ACHN (cell line): ENCODE measurements around the gene UBAP1L.
"Not testable (repeated sequence)": the region's sequence is repeated elsewhere in the genome, so short reads cannot be mapped to it uniquely, and the experiment has no call there.

Experiments used
- DNase-seq: peaks from one replicate; pipeline ENCODE4 v3.0.0-alpha.2; 2015
- in situ Hi-C: cut with HindIII; loops from 2 replicates; pipeline ENCODE4 v1.10.0; 2017; ENCODE audit warnings: low sequenced_read_pairs, low pct_ligation_motif_present, low pct_unique_long_range_greater_than_20kb

The UBAP1L gene

GRCh38 chr15:65056868-65057548 is 58.0 kb downstream of the UBAP1L start:
- DNase-seq = peak; percentile 90
- in situ Hi-C loops = no loop called here

GRCh38 chr15:65056106-65056505 is 58.9 kb downstream of the UBAP1L start:
- in situ Hi-C loops = no loop called here
- no peak for DNase-seq

- DNase-seq = peak; percentile 66
- in situ Hi-C loops = no loop called here
Observed at GRCh38 chr15:65055201-65055870, 59.7 kb downstream of the UBAP1L start.

GRCh38 chr15:65054333-65055200 is 60.4 kb downstream of the UBAP1L start:
- DNase-seq = peak; percentile 66
- in situ Hi-C loops = no loop called here

GRCh38 chr15:65052956-65053355 is 62.0 kb downstream of the UBAP1L start:
- in situ Hi-C loops = no loop called here
- DNase-seq = no peak

DNA sequence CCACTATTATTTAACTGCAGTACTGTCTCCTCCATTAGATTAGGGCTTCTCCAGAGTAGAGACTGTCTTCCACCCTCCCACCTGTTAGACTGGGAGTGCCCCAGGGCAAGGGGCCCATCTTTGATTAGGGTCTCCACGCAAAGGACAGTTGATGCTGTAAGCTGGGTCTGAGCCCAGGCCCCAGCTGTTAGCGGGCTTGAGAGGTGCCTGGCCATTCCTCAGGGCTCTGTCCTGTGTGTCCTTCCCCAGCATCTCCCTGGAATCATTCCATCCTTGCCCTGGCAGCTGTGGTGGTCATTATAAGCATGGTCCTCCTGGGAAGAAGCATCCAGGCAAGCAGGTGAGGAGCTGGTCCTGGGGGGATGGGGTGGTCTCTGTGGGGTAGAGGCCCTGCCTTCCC is 63.7 kb downstream of the UBAP1L start:
- in situ Hi-C loops = no loop called here
- no peak for DNase-seq

DNA sequence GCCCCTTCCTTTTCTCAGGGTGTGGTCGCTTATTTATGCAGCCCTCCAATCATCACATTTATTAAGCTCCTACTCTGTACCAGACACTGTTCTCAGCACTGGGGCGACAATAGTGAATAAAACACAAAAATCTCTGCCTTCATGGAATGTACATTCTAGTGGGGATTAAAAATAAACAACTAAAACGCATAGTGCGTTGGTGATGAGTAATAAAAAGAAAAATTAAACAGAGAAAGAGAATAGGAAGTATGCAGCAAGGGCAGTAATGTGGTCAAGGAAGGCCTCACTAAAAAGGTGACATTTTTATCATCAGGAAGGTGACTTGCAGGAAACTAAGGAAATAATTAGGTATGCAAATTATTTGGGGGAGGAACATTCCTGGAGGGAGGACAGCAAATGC is 64.7 kb downstream of the UBAP1L start:
- DNase-seq = no peak
- in situ Hi-C loops = no loop called here

GRCh38 chr15:65049418-65049840 is 65.6 kb downstream of the UBAP1L start:
- DNase-seq = peak; percentile 88
- in situ Hi-C loops = no loop called here

DNA sequence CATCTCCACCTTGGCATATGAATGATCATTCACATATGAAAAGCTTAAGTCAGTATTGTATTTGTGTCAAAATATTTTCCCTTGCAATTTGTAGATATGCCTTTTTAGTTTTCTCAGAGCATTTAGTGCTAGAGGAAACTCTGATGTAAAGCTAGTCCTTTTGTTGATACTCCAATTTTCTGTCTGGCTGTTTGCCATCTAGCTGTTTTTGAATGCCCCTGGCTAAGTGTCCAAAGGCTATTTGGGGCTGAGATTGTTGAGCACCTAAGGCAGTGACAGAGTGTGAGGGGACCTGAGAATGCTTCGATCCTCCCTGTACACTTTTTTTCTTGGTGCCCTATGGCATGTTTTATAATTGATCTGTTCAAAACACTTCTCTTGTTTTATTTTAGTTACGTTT is 66.8 kb downstream of the UBAP1L start:
- in situ Hi-C loops = no loop called here
- no peak for DNase-seq

DNA sequence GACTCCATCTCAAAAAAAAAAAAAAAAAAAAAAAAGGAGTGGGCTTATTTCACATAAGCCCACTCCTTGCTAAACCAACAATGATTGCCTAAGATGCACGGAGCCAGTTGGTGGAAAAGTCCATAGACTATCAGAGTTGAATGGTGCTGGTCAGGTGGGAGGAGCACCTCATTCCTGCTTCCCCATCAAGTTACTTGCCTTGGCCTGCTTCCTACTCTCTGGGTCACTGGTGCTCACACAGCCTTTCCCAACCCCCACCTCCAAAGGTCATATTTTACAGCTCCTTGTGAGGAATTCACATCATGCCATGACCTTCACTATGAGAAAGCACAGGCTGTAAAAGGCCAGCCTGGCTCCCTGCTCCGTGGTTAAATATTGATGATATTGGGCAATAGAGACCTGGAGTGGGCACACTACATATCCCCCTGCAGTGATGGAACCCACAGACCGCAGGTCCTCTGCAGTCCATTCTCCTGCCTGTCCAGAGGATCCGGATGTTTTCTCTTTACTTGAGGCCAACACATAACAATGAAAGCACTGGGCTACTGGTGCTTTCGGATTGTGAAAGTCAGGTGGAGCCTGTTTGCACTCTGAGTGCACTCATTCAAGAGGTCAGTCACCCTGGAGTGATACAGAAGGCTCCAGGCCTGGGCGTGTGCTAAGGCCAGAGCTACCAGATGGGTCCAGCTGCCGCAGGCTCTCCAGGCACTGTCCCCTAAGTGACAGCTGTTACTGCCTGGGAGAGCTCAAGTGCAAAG is 70.1 kb downstream of the UBAP1L start, which contains the start of gene SLC51B:
Gene SLC51B (plus strand): TSS at position 664 of the 758 bp plus-strand sequence. CDS start 4,618 bp downstream, outside the sequence.
- in situ Hi-C loops = no loop called here
- DNase-seq = no peak

- in situ Hi-C loops = not testable (repeated sequence)
- DNase-seq = peak; percentile 52
Observed at GRCh38 chr15:65044218-65044617, 70.8 kb downstream of the UBAP1L start.

DNA sequence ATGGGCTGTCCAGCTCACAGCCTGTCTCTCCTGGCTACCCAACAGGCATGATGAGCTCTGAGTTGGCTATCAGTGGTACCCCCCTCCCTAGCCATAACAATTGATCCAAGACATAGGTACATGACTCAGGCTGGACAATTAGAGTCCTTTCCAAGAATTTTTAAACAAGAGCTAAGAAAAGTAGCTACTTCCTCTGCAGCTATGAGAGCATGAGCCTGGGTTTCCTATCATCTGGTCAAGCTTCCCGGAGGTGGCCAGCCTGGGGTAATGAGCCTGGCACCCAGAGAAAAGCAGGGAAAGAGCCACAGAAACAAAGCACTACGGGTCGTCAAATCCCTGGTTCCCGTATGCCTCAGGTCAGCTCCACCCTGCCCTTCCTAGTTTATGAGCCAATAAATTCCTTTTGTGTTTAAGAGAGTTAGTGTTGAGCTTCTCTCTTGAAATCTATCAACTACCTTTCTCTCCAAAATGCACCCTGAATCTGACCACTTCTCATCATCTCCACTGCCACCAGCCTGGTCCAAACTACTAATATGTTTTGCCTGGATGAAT is 72.1 kb downstream of the UBAP1L start:
- in situ Hi-C loops = no loop called here
- DNase-seq = no peak
